Measurements from ENCODE around the gene CYP2S1.

The CYP2S1 gene

DNA sequence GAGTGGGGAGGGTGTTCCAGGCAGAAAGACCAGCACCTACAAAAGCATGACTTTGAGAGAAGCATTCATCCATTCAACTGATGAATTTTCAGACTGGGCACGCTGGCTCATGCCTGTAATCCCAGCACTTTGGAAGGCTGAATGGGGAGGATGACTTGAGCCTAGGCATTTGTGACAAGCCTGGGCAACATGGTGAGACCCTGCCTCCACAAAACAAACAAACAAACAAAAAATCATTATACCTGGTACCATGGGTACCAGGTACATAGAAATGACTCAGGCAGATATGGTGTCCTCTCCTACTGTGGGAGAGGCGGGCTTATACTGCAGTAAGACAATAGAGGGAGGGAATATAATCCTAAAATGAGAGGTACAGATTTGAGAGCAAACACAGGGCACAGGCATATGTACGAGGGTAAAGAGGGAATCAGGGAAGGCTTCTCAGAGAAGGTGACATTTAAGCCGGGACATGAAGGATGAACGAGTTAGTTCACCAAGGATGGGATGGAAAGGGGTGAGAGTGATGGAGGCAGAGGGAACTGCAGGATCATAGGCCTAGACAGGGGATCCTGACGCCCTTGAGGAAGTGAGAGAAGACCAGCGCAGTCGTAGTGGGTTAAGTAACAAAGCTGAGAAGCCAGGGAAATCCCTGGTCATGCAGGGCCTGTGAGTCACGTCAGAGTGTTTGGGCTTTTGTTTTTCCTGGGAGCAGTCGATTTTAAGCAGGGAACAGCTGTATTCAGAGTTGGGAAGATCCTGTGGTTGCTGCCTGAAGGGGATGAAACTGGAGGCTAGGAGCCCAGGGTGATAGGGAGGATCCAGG, 2.9 kb downstream of the CYP2S1 start:
- no peak for DNase-seq (ENCODE audit: low read depth in 2 of 2)

DNA sequence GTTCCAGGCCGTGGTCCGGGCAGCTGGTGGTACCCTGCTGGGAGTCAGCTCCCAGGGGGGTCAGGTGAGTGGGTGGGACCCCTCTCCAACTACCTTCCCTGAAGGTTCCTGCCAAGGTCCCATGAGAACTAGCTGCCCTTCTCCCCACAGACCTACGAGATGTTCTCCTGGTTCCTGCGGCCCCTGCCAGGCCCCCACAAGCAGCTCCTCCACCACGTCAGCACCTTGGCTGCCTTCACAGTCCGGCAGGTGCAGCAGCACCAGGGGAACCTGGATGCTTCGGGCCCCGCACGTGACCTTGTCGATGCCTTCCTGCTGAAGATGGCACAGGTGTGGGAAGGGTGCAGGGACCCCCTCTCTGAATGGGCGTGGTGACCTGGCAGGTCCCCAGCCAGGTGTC, 5.5 kb downstream of the CYP2S1 start:
- no peak for DNase-seq (ENCODE audit: low read depth in 2 of 2)

DNA sequence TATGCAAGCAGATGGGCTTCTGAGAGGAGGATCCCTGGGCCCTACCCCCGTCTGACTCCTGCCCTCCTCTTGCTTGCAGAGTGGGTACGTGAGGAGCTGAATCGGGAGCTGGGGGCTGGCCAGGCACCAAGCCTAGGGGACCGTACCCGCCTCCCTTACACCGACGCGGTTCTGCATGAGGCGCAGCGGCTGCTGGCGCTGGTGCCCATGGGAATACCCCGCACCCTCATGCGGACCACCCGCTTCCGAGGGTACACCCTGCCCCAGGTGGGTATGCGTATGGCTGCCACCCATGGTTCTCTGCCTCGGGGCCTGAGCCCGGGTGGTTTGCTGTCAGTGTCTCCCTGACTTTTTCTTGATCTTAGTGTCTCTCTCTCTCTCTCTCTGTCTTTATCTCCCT, 10.4 kb downstream of the CYP2S1 start:
- DNase-seq (ENCODE audit: low read depth in 2 of 2) = no peak

DNA sequence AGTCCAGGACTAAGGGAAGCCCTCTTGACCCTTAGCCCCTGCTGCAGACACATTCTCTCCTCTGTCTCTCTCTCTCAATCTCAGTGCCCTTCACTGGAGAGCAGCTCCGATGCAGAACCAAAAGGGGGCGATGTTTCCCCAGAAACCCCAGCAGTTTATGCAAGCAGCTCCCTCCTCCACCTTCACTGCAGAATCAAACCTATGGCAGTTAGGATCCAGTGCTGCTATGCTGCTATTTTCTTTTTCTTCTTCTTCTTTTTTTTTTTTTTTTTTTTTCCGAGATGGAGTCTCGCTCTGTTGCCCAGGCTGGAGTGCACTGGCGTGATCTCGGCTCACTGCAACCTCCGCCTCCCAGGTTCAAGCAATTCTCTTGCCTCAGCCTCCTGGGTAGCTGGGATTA, 11.3 kb downstream of the CYP2S1 start:
- peak; percentile 56 to 75 for DNase-seq (ENCODE audit: low read depth in 2 of 2)

DNA sequence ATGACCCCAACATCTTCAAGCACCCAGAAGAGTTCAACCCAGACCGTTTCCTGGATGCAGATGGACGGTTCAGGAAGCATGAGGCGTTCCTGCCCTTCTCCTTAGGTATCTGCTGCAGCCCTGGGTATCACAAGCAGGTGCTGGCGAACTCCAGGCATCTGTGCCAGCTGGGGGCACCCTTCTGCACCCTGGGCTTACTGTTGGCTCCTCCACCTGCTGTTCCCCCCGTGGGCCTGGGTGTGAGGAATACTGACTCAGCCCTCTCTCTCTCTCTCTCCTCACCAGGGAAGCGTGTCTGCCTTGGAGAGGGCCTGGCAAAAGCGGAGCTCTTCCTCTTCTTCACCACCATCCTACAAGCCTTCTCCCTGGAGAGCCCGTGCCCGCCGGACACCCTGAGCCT, 13.0 kb downstream of the CYP2S1 start:
- DNase-seq (ENCODE audit: low read depth in 2 of 2) = no peak

DNA sequence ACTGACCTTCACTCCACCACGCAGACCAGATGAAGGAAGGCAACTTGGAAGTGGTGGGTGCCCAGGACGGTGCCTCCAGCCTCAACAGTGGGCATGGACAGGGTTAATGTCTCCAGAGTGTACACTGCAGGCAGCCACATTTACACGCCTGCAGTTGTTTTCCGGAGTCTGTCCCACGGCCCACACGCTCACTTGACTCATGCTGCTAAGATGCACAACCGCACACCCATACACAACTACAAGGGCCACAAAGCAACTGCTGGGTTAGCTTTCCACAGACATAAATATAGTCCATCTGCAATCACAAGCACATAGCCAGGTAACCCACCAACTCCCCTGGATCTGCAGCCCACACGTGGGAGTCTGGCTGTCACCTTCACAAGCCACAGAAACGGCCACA, 13.4 kb downstream of the CYP2S1 start:
- DNase-seq (ENCODE audit: low read depth in 2 of 2) = no peak

DNA sequence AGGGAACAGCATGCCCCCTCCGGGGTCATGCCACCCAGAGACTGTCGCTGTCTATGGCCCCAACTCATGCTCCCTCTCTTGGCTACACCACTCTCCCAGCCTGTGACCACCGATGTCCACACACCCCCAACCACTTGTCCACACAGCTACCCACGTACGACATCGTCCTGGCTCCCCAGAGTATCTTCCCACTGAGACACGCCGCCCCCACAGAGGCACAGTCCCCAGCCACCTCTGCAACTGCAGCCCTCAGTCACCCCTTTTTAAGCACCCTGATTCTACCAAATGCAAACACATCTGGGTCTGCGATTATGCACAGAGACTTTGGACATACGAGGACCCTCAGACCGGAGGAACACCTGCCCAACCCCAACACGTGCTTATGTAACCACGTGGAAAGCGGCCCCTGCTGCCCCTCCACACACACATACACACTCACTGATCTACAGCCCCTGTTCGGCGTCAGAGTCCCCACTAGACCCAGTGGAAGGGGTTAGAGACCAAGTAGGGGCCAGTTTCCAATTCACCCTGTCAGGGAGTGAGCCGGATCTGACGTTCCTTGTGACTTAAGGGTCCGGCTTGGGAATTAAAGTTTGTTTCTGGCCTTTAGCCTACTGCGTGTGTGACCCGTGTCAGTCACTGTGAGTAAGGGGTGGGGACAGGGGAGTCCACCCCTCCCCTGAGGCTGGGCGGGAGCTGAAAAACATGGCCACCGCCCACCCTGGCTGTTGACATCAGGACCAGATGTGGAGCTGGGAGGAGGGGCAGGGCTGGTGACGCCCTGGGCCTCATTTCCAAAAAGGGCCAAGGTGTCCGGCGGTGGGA, 14.1 kb downstream of the CYP2S1 start:
- no peak for DNase-seq (ENCODE audit: low read depth in 2 of 2)

DNA sequence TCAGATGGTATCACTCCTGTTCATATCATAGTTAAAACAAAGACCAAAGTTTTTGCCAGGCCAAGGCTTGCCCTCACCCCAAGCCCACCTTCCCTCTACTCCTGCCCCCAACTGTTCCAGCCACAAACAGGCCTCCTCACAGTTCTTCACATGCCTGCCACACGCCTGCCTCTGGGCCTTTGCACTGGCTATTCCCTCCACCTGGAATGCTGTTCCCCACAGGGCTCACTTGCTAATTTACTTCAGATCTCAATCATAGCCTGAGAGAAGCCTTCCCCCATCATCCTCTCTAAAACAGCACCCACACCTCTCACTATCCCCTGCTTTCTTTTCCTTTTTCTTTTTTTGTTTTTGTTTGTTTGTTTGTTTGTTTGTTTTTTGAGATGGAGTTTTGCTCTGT, 21.1 kb downstream of the CYP2S1 start:
- no peak for DNase-seq (ENCODE audit: low read depth in 2 of 2)

DNA sequence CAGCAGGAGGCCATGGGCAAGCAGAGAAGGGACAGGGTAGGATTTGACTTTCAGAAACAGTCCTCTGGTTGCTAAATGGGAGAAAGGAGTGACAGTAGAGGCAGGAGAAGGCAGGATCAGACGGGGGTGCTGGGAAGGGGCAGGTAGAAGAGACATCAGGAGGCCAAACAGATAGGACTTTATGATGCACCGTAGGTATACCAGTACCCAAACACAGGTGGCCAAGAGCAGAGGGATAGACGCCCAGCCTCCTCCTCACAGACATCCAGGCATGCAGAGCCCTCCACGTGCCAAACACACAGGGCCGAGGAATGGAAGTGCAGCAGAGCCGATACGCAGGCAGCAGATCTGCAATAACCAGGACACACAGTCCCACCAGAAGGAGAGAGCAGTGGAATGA, 24.7 kb downstream of the CYP2S1 start:
- no peak for DNase-seq (ENCODE audit: low read depth in 2 of 2)

DNA sequence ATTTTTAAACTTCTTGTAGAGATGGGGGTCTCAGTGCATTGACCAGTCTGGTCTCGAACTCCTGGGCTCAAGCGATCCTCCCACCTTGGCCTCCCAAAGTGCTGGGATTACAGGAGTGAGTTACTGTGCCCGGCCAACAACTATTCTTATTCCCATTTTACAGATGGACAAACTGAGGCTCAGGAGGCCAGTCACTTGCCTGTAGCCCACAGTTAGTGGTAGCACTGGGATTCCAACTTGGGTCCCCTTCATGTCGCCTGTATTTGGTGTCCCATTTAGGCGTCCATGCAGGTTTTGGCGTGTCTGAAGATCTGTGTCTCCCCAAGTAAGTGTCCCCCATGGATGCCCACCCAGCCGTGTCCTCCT, 25.2 kb downstream of the CYP2S1 start:
- no peak for DNase-seq (ENCODE audit: low read depth in 2 of 2)

DNA sequence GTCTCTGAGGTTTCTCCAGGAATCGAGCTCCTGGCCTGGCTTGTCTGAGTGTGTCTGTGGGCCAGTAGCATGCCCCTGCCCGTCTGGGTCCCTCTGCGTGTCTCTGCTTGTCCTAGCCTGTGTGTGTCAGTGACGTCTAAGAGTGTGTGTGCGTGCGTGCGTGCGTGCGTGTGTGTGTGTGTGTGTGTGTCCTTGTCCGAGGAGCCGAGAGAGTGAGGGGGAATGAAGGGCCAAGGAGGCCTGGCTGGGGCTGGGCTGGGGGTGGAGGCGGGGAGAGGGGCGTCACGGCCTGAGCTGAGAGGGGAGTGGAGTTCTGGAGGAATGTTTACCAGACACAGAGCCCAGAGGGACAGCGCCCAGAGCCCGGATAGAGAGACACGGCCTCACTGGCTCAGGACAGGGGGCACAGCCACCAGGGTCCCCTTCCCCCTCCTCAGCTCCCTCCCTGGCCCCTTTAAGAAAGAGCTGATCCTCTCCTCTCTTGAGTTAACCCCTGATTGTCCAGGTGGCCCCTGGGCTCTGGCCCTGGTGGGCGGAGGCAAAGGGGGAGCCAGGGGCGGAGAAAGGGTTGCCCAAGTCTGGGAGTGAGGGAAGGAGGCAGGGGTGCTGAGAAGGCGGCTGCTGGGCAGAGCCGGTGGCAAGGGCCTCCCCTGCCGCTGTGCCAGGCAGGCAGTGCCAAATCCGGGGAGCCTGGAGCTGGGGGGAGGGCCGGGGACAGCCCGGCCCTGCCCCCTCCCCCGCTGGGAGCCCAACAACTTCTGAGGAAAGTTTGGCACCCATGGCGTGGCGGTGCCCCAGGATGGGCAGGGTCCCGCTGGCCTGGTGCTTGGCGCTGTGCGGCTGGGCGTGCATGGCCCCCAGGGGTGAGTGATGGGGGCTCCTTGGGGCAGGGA, 25.8 kb downstream of the CYP2S1 start, which contains the start of gene AXL:
AXL (plus strand) TSS at position 609 of the 893 bp plus-strand sequence; CDS start at position 779, 170 bp downstream.
- no peak for DNase-seq (ENCODE audit: low read depth in 2 of 2)

DNA sequence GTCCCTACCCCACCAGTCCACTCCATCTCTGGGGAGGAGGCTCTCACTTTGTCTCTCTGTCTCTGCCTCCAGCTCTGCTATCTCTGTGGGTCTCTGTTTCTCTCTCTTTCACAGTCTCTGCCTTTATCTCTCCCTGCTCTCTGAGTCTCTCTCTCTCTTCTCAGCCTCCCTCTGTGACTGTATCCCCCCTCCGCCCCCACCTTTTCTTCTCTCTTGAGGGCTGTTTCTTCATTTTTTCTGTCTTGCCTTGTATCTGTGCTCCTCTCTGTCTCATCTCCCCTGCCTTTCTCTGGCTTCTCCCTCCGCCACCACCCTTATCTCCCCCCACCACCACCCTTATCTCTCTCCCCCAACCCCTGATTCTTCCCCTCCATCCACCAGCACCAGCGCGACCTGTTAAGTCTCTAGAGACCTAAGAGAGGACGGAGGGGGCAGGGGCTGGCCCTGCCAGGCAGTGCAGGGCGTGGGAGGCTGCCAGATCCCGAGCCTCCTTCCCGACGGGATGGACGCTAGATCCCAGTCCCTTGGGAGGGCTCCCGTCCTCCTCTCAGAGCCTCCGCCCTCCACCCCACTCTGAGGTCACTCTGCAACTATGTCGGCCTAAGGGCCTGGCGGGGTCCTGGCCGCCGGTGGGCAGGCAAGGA, 27.0 kb downstream of the CYP2S1 start:
- DNase-seq (ENCODE audit: low read depth in 2 of 2) = no peak

DNA sequence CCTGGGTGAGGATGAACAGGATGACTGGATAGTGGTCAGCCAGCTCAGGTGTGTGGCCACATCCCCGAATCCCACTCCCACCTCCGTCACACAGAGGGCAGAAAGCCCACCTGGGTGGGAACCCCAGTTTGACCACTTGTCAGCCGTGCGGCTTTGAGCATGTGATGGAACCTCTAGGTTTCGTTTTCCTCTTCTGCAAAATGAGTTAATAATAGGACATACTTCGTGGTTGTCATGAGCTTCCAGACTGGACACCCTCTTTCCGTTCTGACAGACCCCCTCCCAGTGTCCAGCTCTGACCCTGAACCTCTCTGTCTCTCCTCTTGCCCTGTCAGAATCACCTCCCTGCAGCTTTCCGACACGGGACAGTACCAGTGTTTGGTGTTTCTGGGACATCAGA, 27.8 kb downstream of the CYP2S1 start:
- DNase-seq (ENCODE audit: low read depth in 2 of 2) = no peak

DNA sequence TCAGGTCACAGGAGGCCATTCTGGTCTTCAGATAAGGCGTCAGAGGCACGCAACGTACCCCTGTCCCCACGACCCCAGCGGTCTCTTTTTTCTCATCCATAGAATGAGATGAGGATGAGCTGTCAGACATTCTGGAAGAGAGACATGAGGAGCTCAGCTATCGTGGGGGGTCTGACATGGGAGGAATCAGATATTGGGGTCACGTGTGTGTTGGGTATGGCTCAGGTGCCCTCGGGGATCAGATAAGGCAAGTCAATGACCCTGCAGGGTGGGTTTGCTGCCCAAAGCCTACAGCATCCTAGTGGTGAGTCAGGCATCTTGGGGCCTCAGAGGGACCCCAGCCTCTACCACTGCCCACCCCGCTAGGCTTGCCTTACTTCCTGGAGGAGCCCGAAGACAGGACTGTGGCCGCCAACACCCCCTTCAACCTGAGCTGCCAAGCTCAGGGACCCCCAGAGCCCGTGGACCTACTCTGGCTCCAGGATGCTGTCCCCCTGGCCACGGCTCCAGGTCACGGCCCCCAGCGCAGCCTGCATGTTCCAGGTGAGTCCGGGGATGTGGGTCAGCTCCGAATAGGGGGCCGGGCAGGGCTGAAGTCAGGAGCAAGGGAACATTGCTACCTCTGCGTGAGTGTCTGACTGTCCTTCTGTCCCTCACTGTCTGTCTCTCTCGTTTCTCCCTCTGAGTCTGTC, 28.6 kb downstream of the CYP2S1 start:
- no peak for DNase-seq (ENCODE audit: low read depth in 2 of 2)

DNA sequence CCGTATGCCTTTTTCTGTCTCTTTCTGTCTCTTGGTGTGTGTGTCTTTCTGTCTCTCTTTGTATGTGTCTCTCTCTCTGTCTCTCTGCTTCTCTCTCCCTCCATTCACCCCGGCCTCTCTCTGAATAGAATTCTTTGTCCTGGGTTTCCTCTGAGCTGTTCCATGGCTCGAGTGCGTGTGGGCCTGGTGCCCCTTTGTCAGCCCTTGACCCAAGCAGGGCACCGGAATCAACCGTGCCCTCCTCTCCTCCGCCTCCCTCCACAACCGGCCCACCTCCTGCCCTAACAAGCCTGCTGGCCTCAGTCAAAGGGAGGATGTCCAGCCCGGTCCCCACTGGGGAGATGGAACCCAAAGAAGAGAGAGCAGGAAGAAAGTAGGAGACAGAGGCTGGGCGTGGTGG, 29.2 kb downstream of the CYP2S1 start:
- DNase-seq (ENCODE audit: low read depth in 2 of 2) = no peak

DNA sequence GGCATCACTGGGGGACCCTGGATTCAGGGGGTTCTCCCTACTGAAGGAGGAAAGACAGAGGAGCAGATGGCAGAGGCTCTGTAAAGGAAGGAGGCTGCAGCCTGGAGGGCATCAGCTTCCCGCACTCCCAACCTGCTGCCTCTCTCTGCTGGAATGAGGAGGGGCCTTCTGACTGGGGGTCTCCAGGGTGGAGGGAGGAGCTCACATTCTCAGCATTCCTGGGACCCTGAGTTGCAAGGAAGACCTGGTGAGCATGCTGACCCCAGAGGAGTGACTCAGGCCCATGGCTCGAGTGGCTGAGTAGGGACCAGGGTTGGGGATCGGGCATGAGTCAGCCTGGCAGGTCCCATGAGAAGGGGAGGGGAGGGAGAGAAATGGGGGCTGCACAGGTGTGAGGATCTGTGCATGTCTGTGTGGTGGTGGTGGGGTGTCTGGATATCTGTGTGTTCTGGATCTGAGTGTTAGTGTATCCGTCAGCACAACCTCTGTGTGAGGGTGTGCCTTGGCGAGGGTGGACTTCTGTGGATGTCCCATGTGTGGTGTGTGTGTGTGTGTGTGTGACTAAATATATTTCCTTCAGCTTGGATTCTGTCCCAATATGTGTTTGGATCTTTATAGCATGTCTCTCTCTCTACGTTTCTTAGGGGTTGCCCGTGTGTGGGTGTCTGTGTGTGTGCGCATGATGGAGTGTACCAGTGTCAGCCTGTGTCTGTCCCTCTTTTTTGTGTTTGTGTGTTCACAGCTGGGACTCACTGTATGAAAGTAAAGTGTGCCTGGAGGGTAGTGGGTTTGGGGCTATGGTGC, 30.6 kb downstream of the CYP2S1 start:
- no peak for DNase-seq (ENCODE audit: low read depth in 2 of 2)

DNA sequence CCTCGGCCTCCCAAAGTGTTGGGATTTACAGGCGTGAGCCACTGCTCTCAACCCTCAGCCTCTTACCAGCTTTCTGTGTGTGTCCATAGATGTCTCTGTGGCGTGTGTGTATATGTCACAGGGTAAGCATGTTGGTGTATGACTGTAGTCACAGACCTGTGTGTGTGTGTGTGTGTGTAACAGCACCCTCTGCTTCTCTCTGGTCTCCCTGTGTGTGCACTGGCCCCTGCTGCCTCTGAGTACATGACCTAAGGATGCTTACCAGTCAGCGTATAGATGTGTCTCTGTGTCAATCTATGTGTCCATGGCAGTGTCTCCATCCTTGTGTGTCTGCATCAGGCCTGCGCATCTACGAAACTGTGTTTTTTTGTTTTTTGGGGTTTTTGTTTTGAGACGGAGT, 31.6 kb downstream of the CYP2S1 start:
- no peak for DNase-seq (ENCODE audit: low read depth in 2 of 2)

DNA sequence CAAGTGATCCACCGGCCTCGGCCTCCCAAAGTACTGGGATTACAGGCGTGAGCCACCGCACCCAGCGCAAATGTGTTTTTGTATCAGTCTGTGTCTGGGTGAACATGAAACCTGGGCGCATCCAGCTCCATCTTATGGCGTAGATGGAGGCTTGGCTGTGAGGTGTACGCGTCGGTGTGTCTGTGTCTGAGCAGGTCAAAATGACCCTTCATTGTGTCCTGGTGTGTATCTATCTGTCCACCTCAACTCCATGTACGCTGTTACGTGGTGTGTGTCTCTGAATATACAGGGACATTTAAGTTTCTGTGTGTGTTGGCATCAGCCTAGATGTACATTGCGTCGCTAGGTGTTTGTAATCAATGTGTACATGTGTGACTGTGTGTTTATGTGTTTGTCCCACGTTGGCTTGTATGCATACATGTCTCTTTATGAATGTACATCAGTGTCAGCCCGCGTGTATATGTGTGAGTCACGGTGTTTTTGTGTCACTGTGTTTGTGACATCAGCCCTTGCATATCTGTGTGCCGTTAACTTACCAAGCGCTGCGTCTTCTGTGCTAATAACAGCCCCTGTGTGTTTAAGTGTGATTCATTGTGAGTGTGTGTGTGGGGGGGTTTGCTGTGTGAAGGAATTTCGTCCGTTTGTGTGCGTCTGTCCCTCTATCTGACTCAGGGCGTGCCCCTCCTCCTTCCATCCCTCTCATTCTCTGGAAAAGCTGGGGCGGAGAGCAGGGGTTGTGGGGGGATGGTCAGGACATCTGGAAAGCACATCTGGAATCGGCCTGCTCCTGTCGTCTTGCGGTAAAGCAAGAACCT, 32.4 kb downstream of the CYP2S1 start:
- peak; percentile 19 to 30 for DNase-seq (ENCODE audit: low read depth in 2 of 2)
